Upper lobe of right lung (tissue), 1 donor: Measurements from ENCODE around the gene CABP2. TPM values are rescaled to one million over a fixed set of nuclear protein-coding genes. Genes with fewer than 3 reads are reported as not detected.
"Not testable (repeated sequence)": the region's sequence is repeated elsewhere in the genome, so short reads cannot be mapped to it uniquely, and the experiment has no call there.

Experiments
- ATAC-seq: fragments of 200-7000 bp; cut with Tn5 transposase; one replicate; pipeline ENCODE4 v1.9.1; 2020; ENCODE audit warnings: mild to moderate bottlenecking, moderate library complexity
- DNase-seq: peaks from one replicate; pipeline ENCODE4 v3.0.0-alpha.2; 2020
- H3K27ac ChIP-seq: fragments of 200-600 bp; one replicate; pipeline ENCODE4 v1.8.0; 2022
- H3K27me3 ChIP-seq: fragments of 200-600 bp; one replicate; pipeline ENCODE4 v1.8.0; 2022; ENCODE audit warnings: mild to moderate bottlenecking
- H3K36me3 ChIP-seq: fragments of 200-600 bp; one replicate; pipeline ENCODE4 v1.8.0; 2022
- H3K4me1 ChIP-seq: fragments of 200-600 bp; one replicate; pipeline ENCODE4 v1.8.0; 2022
- H3K4me3 ChIP-seq: fragments of 200-600 bp; one replicate; pipeline ENCODE4 v1.8.0; 2022; ENCODE audit warnings: mild to moderate bottlenecking
- H3K9me3 ChIP-seq: fragments of 200-600 bp; one replicate; pipeline ENCODE4 v1.8.0; 2022
- intact Hi-C: fragments of 100-400 bp; cut with DNase I; formaldehyde crosslinking; loops from one replicate; pipeline ENCODE4 v1.11.0; 2022
- total RNA-seq: library from RNA; stranded (reverse); fragmentation: NEBNext Ultra II Directional; extraction: Animal tissue kit (Norgen Biotek cat#: 25700); gene quantifications from one replicate; pipeline ENCODE4 v1.2.1, GENCODE V29; 2021
- TF ChIP-seq, protein P1 (sequence below): fragments of 200-600 bp; IDR thresholded peaks from one replicate; pipeline ENCODE4 v1.8.0; 2022; ENCODE audit warnings: antibody characterized with exemption
- donor health status: DM: no; HTN: yes; CAD: no; lungs with severe emphysema.

CABP2 gene
- total RNA-seq, 1 donor from 2014 or later = not detected

DNA sequence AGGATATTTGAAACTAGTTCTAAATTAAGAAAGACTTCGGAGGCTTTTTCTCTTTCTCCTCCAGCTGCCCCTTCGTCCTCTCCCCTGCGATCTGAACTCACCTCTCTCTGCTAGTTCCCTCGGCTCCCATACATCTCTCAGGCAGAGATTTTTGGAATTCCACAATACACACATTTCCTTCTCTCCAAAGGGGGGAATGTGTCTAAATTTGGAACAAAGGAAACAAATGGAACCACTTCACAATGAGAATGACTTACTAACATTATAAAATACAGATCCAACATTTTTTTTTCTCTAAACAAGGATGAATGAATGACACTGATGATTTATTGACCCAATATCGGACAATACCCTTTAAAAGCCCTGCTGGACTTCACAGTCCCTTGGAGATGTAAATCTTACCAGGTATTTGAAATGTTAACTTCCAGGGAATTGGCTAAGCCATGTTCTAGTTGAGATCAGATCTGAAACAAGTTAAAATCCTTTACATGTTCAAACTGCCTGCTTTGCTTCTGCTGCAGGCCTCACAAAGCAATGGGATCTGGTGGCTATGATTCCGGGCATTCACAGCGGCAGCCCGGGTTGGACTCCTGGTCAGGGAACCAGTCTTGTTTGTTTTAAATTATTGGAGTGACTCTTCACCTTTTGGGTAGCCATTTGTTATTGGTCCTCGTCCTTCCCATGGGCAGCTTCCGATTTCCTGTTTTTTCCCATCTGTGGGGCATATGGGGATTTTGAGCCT lies 39.9 kb upstream of the CABP2 start:
- no peak for DNase-seq
- TF ChIP-seq, protein P1, sequence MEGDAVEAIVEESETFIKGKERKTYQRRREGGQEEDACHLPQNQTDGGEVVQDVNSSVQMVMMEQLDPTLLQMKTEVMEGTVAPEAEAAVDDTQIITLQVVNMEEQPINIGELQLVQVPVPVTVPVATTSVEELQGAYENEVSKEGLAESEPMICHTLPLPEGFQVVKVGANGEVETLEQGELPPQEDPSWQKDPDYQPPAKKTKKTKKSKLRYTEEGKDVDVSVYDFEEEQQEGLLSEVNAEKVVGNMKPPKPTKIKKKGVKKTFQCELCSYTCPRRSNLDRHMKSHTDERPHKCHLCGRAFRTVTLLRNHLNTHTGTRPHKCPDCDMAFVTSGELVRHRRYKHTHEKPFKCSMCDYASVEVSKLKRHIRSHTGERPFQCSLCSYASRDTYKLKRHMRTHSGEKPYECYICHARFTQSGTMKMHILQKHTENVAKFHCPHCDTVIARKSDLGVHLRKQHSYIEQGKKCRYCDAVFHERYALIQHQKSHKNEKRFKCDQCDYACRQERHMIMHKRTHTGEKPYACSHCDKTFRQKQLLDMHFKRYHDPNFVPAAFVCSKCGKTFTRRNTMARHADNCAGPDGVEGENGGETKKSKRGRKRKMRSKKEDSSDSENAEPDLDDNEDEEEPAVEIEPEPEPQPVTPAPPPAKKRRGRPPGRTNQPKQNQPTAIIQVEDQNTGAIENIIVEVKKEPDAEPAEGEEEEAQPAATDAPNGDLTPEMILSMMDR = no peak
- Histone ChIP-seq H3K27me3 (no peaks in the 10 kb centered on the region), H3K4me1 (peaks cover 7% of the 10 kb centered on the region), H3K4me3 (no peak overlapping the region), H3K9me3 (no peaks in the 10 kb centered on the region), H3K27ac (peak overlapping the region; percentile 17), H3K36me3 (no peaks in the 10 kb centered on the region)
- no peak for ATAC-seq
- intact Hi-C loops = no loop called here

DNA sequence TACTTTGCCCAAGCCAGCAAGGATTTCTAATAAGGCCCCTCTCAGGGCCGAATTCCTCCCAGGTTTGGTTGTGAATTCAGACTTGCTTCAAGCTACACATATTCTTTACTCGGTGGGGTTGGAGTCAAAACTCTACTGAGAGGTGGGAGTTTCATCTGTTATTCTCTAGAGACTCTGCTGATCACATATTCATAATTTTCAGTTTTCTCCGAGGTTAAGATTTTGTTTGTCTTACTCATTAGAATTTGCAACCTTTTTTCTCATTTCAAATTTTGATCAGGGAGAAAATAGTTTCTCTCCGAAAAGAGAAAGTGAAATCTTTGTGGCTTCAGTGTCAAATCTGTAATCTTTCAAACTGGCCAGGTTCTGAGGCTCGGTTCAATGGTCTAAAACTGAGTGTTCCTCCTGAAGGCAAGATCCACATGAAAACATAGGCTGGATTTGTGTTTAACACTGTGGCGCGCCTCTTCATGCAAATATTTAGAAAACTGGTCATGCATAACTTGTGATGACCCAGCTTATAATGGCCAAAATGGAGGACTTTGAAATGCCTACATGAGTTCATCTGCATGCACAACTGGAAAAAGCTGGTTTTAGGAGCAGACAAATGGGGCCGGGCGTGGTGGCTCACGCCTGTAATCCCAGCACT lies 38.8 kb upstream of the CABP2 start:
- DNase-seq (no peak), ATAC-seq (no peak)
- TF ChIP-seq, protein P1 = no peak
- H3K4me1 ChIP-seq = peaks cover 7% of the 10 kb centered on the region
- no peaks in the 10 kb centered on the region for H3K36me3 ChIP-seq
- no peaks in the 10 kb centered on the region for H3K27me3 ChIP-seq
- intact Hi-C loops = no loop called here
- H3K9me3 ChIP-seq = no peaks in the 10 kb centered on the region
- no peak overlapping the region for H3K4me3 ChIP-seq
- no peak overlapping the region for H3K27ac ChIP-seq

GRCh38 chr11:67558084-67558772 lies 35.0 kb upstream of the CABP2 start:
- peak overlapping the region; percentile 4 for H3K4me3 ChIP-seq
- H3K27ac ChIP-seq = peak overlapping the region; percentile 75
- DNase-seq (peak; percentile 84), ATAC-seq (peak; percentile 91)
- intact Hi-C loops = no loop called here
- H3K27me3 ChIP-seq = no peaks in the 10 kb centered on the region
- no peaks in the 10 kb centered on the region for H3K9me3 ChIP-seq
- no peaks in the 10 kb centered on the region for H3K36me3 ChIP-seq
- TF ChIP-seq, protein P1 = no peak
- H3K4me1 ChIP-seq = peaks cover 4% of the 10 kb centered on the region

DNA sequence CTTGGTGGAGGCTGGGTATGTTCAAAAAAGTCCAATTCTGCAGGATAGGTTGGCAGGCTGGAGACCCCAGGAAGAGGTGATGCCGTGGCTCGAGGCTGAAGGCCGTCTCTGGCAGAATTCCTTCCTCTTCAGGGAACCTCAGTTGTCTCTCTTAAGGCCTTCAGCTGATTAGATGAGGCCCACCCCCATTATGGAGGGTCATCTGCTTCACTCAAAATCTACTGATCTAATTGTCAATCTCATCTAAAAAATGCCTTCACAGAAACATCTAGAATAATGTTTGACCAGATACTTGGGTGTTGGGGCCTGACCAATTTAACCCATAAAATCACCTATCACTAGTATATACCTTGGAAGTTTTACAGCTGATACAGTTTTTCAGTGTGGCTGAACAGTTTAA lies 33.0 kb upstream of the CABP2 start:
- no peak for ATAC-seq
- H3K36me3 ChIP-seq = no peaks in the 10 kb centered on the region
- H3K4me1 ChIP-seq = peaks cover 4% of the 10 kb centered on the region
- H3K9me3 ChIP-seq = no peaks in the 10 kb centered on the region
- intact Hi-C loops = no loop called here
- DNase-seq = no peak
- H3K4me3 ChIP-seq = no peak overlapping the region
- H3K27me3 ChIP-seq = no peaks in the 10 kb centered on the region
- TF ChIP-seq, protein P1 = no peak
- no peak overlapping the region for H3K27ac ChIP-seq

DNA sequence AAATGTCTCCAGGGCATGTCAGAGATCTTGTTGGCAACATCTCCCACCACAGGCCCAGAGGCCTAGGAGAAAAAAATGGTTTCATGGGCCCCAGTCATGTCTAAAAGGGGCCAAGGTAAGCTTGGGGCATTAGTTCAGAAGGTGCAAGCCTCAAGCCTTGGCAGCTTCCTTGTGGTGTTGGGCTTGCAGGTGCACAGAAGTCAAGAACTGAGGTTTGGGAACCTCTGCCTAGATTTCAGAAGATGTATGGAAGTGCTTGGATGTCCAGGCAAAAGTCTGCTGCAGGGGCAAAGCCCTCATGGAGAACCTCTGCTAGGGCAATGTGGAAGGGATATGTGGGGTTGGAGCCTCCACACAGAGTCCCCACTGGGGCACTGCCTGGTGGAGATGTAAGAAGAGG lies 28.5 kb upstream of the CABP2 start:
- H3K9me3 ChIP-seq, H3K36me3 ChIP-seq, H3K4me1 ChIP-seq, H3K4me3 ChIP-seq, DNase-seq, intact Hi-C loops, H3K27me3 ChIP-seq, ATAC-seq, H3K27ac ChIP-seq: not testable (repeated sequence)

DNA sequence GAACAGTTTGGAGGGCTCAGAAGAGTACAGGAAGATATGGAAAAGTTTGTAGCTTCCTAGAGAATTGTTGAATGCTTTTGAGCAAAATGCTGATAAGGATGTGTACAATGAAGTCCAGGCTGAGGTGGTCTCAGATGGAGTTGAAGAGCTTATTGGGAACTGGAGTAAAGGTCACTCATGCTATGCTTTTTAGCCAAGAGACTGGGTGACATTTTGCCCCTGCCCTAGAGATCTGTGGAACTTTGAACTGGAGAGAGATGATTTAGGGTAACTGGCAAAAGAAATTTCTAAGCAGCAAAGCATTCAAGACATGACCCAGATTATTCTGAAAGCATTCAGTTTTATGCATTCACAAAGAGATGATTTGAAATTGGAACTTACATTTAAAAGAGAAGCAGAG lies 27.9 kb upstream of the CABP2 start:
- Histone ChIP-seq H3K27ac (no peak overlapping the region), H3K9me3 (no peaks in the 10 kb centered on the region), H3K27me3 (no peaks in the 10 kb centered on the region), H3K4me1 (no peaks in the 10 kb centered on the region), H3K36me3 (no peaks in the 10 kb centered on the region), H3K4me3 (no peak overlapping the region)
- intact Hi-C loops = no loop called here
- TF ChIP-seq, protein P1 = no peak
- ATAC-seq = no peak
- DNase-seq = no peak
